K562 (cell line): ENCODE results near the gene LTK. TPM values are rescaled to one million over a fixed set of nuclear protein-coding genes. Genes with fewer than 3 reads are reported as not detected.
A peak's percentile ranks its signal among the peaks of the same experiment; 100 is the strongest.

Experiments
- BCOR ChIP-seq: fragments of 450-650 bp; IDR thresholded peaks from 2 replicates; pipeline ENCODE4 v1.6.1; 2016
- E4F1 ChIP-seq: fragments of 250-450 bp; sonication (Bioruptor Pico); IDR thresholded peaks from 2 replicates; pipeline ENCODE4 v1.5.0; 2021; ENCODE audit warnings: mild to moderate bottlenecking, borderline replicate concordance
- FOXO4 ChIP-seq: fragments of 450-650 bp; formaldehyde crosslinking; IDR thresholded peaks from 2 replicates; pipeline ENCODE4 v1.4.0; 2020; ENCODE audit warnings: mild to moderate bottlenecking, moderate library complexity
- IRF9 ChIP-seq: fragments of 450-650 bp; IDR thresholded peaks from 2 replicates; pipeline ENCODE4 v1.6.1; 2016; ENCODE audit warnings: missing biosample characterization, missing genetic modification characterization
- KDM4B ChIP-seq, 2 experiments: fragments of 450-650 bp in 1 of 2; sonication (generic) in 1 of 2; IDR thresholded peaks; 2 replicates each; pipeline ENCODE4 v1.6.1; 2016 to 2017; ENCODE audit warnings: borderline replicate concordance in 2 of 2, antibody characterized with exemption in 1 of 2, low read depth in 1 of 2, mild to moderate bottlenecking in 1 of 2
- PREB ChIP-seq: sonication (generic); formaldehyde crosslinking; IDR thresholded peaks from 2 replicates; pipeline ENCODE4 v1.8.1; 2023; ENCODE audit warnings: mild to moderate bottlenecking, missing genetic modification reagents
- PTTG1 ChIP-seq: fragments of 450-650 bp; IDR thresholded peaks from 2 replicates; pipeline ENCODE4 v1.6.1; 2016; ENCODE audit warnings: low read depth, mild to moderate bottlenecking, missing genetic modification characterization, missing compliant biosample characterization
- SAFB ChIP-seq: fragments of 200-400 bp; formaldehyde crosslinking; IDR thresholded peaks from 2 replicates; pipeline ENCODE4 v1.6.1; 2017; ENCODE audit warnings: low read depth, low read length, borderline replicate concordance
- TSHZ1 ChIP-seq: fragments of 250-450 bp; sonication (Bioruptor Pico); IDR thresholded peaks from 2 replicates; pipeline ENCODE4 v1.4.0; 2020; ENCODE audit warnings: mild to moderate bottlenecking, moderate library complexity
- ZC3H4 ChIP-seq: sonication (generic); formaldehyde crosslinking; IDR thresholded peaks from 2 replicates; pipeline ENCODE4 v1.9.0; 2021; ENCODE audit warnings: missing genetic modification reagents, borderline replicate concordance
- ZZZ3 ChIP-seq: fragments of 450-650 bp; IDR thresholded peaks from 2 replicates; pipeline ENCODE4 v1.6.1; 2016; ENCODE audit warnings: antibody characterized with exemption, mild to moderate bottlenecking, moderate library complexity
- polyA plus RNA-seq, 8 experiments: library from polyadenylated mRNA; depleted of rRNA in 4 of 8; stranded (reverse) in 5 of 8; unstranded in 3 of 8; fragments of >200 nt; fragmentation: Nextera tagmentation in 2 of 8; fragmentation: Illumina TruSeq in 1 of 8; extraction: Ambion mirVana in 2 of 8; extraction: Trizol in 1 of 8; gene quantifications; 2 replicates each; pipeline versions ENCODE4 v1.2.1 to v1.2.3, GENCODE V29; 2011 to 2014; ENCODE audit warnings: inconsistent platforms in 1 of 8, missing spikeins in 1 of 8
- total RNA-seq, 7 experiments: library from RNA; depleted of rRNA in 6 of 7; stranded (reverse); fragments of >200 nt in 6 of 7; fragmentation: Illumina TruSeq in 2 of 7; extraction: Trizol in 2 of 7; gene quantifications; 2 replicates each; pipeline versions ENCODE4 v1.2.1 to v1.2.3, GENCODE V29; 2011 to 2021; ENCODE audit warnings: low replicate concordance in 1 of 7
- TF ChIP-seq, protein P1 (sequence below): fragments of 250-450 bp; sonication (Bioruptor Pico); IDR thresholded peaks from 2 replicates; pipeline ENCODE4 v1.5.0; 2020; ENCODE audit warnings: mild to moderate bottlenecking

The LTK gene
- total and polyA plus RNA-seq, 9 of the 15 experiments (the other 6 are each of a cell fraction or from before 2014, with no cell fraction given) = 0.25 to 4.4 (median 1.8) TPM

GRCh38 chr15:41493205-41493901 is 20.3 kb downstream of the LTK start, which contains the start of gene ITPKA (continued):
- no peak for TF ChIP-seq TSHZ1
- no peak for TF ChIP-seq BCOR
- peak in 1 of 2 experiments; percentile 66; a peak in 1 of 4 replicates for TF ChIP-seq KDM4B (IDR thresholded peaks at IDR 0.05; ENCODE audit: borderline replicate concordance in 2 of 2, low read depth in 1 of 2)
- no peak for TF ChIP-seq PREB (CRISPR knock-in tag)
- TF ChIP-seq, protein P1, sequence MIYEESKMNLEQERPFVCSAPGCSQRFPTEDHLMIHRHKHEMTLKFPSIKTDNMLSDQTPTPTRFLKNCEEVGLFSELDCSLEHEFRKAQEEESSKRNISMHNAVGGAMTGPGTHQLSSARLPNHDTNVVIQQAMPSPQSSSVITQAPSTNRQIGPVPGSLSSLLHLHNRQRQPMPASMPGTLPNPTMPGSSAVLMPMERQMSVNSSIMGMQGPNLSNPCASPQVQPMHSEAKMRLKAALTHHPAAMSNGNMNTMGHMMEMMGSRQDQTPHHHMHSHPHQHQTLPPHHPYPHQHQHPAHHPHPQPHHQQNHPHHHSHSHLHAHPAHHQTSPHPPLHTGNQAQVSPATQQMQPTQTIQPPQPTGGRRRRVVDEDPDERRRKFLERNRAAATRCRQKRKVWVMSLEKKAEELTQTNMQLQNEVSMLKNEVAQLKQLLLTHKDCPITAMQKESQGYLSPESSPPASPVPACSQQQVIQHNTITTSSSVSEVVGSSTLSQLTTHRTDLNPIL (CRISPR knock-in tag) = no peak
- TF ChIP-seq ZC3H4 (CRISPR knock-in tag) = no peak
- no peak for TF ChIP-seq IRF9 (tag)
- TF ChIP-seq E4F1 (CRISPR knock-in tag) = no peak
- TF ChIP-seq FOXO4 (CRISPR knock-in tag) = no peak
- no peak for TF ChIP-seq ZZZ3
- 0 out of 2 replicates have a peak, but pooled peaks have one; percentile 28 for TF ChIP-seq SAFB
- no peak for TF ChIP-seq PTTG1 (tag)
